Vagina (tissue), 2 donors: ENCODE data around the gene ENTREP3.

Source experiments
- CTCF ChIP-seq, 3 experiments: fragments of 450-650 bp in 2 of 3; fragments of 200-600 bp in 1 of 3; sonication (generic) in 1 of 3; IDR thresholded peaks; one replicate each; pipeline ENCODE4 v1.5.1; 2017 to 2019; ENCODE audit warnings: antibody characterized with exemption in 3 of 3, mild to moderate bottlenecking in 2 of 3, moderate library complexity in 2 of 3
- POLR2A ChIP-seq, 2 donors: fragments of 450-650 bp; IDR thresholded peaks; one replicate each; pipeline ENCODE4 v1.6.1; 2017; ENCODE audit warnings: antibody characterized with exemption in 2 of 2, mild to moderate bottlenecking in 2 of 2, moderate library complexity in 2 of 2

GRCh38 chr1:155253797-155254196 is 1.5 kb downstream of the ENTREP3 start:
- TF ChIP-seq POLR2A (IDR thresholded peaks at IDR 0.05) (no peak), CTCF (IDR thresholded peaks at IDR 0.05) (no peak)
